ENCODE measurements around the gene FAF1.

GRCh38 chr1:50976111-50976889, 16.2 kb upstream of the FAF1 start:
- TF ChIP-seq MAX (IDR thresholded peaks at IDR 0.05): no peak
- no peak for TF ChIP-seq EGR1 (IDR thresholded peaks at IDR 0.05)
- no peak for TF ChIP-seq EP300 (IDR thresholded peaks at IDR 0.05; ENCODE audit: borderline replicate concordance)
- TF ChIP-seq CEBPB (IDR thresholded peaks at IDR 0.05): no peak
- no peak for TF ChIP-seq ZBTB7A (IDR thresholded peaks at IDR 0.05; ENCODE audit: low read depth)
- TF ChIP-seq REST (IDR thresholded peaks at IDR 0.05; ENCODE audit: low read depth): no peak
- no peak for TF ChIP-seq RAD21 (IDR thresholded peaks at IDR 0.05; ENCODE audit: low read depth)
- no peak for TF ChIP-seq NFIC (IDR thresholded peaks at IDR 0.05)
- no peak for TF ChIP-seq TAF1 (IDR thresholded peaks at IDR 0.05; ENCODE audit: low read depth)
- no peak for TF ChIP-seq TEAD4 (IDR thresholded peaks at IDR 0.05)
